Stimulated activated CD4-positive, alpha-beta T cell treated with anti-CD3 and anti-CD28 coated beads, Interleukin-4, amount 100 ng/mL, for 1 hour (primary cell): ENCODE measurements around the gene RELA.

Experiments used
- DNase-seq: peaks from one replicate; pipeline ENCODE4 v3.0.0-alpha.2; 2020

Gene RELA

DNA sequence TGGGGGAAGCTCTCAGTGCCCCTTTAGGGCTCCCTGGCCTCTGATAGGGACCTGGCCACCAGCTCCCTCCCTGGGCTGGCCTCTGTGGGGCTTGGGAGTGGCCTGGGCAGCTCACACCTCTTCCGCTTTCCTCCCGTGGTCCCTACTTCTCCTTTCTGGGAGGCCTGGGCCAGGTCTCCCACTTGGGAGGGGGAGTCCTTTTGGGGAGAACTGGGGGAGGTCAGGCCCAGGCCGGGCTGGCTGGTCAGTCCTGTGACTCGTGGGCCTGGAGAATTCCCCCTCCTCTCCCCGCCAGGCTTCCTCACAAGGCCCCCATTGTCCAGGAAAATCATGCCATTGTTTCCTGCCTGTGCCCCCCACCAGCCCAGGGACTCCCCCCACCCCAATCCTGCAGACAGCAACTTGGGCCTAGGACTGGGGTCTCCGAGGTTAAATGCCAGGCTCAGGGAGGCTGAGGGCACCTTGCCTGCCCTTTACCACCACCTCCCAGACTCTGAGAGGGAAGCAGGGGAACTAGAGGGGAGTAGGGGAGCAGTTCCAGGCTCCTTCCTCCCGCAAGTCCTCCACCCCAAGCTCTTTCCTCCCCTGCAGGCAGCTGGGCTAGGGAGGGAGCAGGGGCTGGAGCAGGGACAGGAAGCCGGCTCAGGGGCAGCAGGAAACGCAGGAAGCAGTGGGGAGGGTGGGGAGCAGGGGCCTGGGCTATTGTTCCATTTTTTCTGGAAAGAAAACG, 51.5 kb downstream of the RELA start:
- DNase-seq: no peak

DNA sequence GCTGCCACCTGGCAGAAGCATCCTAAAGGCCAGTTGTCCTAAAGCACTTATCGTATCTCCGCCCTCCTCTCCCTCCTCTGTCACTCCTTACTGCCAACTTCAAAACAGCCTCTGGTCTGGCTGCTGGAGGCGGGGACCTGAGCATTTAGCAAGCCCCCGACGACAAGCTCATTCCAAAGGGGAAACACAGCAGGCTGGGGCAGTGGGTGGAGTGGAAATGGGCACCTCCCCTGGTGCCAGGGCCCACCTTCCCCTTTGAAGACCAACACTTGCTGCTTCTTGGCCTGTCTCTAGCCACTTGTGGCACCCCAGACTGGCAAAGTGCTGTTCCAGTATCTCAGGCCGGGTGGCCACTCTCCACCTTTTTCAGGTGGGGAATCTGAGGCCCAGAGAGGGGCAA, 52.3 kb downstream of the RELA start:
- no peak for DNase-seq

DNA sequence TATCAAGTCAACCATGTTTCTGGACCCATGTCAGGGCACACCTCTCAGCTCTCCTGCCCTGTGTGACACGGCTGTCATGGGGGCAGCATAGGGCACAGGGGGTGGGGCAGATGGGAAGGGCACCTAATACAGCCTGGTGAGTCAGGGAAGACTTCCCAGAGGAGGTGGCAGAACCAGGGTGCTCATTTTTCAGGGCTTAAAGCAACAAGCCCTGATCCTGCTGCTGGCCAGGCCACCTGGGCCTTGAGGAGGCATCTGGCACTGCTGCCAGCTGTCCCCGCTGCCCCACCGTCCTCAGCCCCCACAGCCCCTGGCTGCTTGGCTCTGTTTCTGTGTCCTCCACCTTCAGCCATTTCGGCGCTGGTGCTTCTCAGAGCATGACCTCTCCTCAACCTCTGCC, 53.1 kb downstream of the RELA start:
- DNase-seq: no peak

DNA sequence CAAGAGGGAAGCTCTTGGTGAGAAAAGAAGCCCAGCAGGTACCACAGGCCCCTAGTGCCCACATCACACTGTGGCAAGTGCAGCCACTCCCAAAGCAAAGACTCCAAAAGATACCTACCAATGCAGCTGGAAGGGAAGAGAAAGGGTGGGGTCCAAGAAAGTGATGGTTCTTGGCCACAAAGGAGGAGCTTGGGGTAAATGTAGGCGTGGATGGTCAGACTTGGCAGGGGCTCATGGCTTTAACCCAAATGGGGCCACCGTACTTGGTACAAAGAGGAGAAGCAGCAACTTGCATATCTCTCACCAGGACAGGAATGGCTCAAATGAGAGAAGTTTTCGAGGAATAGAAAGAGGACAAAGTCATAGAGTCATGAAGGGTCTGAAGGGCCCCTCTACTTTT, 53.5 kb downstream of the RELA start:
- DNase-seq: no peak

DNA sequence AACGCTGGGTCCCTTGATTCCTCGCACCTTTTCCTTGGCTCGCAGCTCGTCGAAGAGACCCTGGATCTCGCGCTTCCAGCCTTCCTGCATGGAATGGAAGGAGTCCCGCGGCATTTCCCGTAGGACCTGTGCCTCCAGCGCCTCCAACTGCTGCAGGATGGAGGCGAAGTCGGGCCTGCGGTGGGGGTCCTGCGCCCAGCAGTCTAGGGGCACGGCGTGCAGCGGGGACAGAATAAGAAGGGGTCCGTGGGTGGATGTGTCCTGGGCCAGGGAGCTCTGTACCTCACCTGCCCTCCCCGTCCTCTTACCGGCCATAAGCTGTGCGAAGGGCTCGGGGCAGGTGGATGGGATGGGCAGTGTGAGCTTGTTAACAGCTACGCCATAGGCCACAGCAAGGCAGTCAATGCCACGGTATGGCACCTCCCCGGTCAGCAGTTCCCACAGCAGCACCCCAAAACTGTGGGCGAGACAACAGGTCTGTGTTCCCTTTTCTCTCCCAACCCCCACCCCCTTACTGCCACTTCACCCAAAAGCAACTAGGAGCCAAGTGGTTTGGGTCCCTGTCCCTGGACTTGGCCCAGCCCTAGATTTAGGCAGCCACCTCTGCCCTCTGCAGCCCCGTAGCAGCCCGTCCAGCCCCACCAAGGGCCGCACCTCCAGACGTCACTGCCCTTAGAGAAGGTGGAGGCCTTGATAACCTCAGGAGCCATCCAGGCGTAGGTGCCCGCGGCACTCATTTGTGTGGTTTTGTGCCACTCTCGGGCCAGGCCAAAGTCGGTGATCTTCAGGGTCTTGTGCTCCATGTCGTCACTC, 54.9 kb downstream of the RELA start:
- DNase-seq: no peak

DNA sequence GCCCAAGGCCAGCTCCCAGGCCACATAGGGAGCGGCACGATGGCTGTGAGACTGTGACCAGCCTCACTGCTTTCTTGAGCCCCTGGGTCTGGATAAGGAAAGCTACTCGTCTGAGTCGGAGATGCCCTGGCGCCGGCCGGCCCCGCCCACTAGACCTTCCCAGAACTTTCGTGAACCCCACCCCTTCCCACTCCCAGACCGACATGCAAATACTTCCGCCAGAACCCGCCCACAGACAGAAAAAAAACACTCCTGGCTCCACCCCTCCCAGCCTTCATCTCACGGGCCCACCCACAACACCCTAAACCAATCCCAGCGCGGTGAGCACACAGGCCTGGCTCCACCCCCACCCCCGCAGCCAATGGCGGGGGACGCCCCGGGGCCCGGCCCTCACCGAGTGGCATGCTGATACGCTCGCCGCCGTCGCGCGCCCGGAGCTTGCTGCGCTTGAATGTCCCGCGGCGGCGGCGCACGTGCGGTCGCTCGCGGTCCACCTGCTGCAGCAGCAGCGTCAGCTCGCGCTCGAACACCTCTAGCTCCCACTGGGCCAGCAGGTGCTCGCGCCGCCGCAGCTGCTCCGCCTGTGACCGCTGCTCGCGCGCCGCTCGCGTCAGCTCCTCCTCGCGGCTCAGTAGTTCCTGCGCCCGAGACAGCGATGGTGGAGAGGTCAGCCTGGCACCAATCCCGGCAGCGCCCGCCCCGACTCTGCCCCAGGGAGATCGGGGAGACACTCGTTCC, 55.7 kb downstream of the RELA start:
- no peak for DNase-seq

DNA sequence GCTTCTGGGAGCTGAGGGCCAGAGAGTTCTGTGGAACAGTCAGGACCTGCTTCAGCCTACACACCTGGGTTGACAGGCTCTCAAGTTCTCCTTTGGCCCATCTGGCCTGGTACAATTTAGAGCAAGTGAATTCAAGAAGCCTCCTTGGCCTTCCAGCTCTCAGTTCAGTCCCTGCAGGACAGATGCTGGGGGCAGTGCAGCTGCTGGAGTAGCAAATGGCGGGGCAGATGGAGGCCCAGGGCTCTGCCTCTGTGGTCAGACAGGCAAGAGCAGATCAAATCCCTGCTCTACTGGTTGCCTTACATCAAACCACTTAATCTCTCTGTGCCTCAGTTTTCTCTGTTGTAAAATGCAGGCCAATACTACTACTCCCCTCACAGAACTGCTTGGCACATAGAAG, 58.5 kb downstream of the RELA start:
- DNase-seq: no peak
